NCI-H2227 (cell line): Measurements from ENCODE around the gene CARS2.
"Not testable (repeated sequence)": the region's sequence is repeated elsewhere in the genome, so short reads cannot be mapped to it uniquely, and the experiment has no call there.

Source experiments
- DNase-seq: peaks from one replicate; lab custom pipeline; 2025; ENCODE audit not compliant: unreplicated experiment; lab: John Stamatoyannopoulos, UW

CARS2 gene

GRCh38 chr13:110712081-110712848, 6.3 kb upstream of the CARS2 start:
- peak; percentile 91 for DNase-seq

GRCh38 chr13:110706570-110707372, 855 bp upstream of the CARS2 start:
- DNase-seq = no peak

- no peak for DNase-seq
Observed at GRCh38 chr13:110705356-110705825, 525 bp downstream of the CARS2 start.

GRCh38 chr13:110702591-110703526, 3.1 kb downstream of the CARS2 start:
- DNase-seq = peak; percentile 18

- DNase-seq = no peak
Observed at GRCh38 chr13:110702089-110702488, 3.8 kb downstream of the CARS2 start.

- not testable (repeated sequence) for DNase-seq
Observed at GRCh38 chr13:110701061-110701460, 4.9 kb downstream of the CARS2 start.

GRCh38 chr13:110700641-110701040, 5.3 kb downstream of the CARS2 start:
- DNase-seq = no peak

GRCh38 chr13:110700186-110700585, 5.7 kb downstream of the CARS2 start:
- no peak for DNase-seq

- no peak for DNase-seq
Observed at GRCh38 chr13:110699148-110700145, 6.5 kb downstream of the CARS2 start.

GRCh38 chr13:110698689-110699088, 7.2 kb downstream of the CARS2 start:
- no peak for DNase-seq

GRCh38 chr13:110697842-110698241, 8.1 kb downstream of the CARS2 start:
- DNase-seq = no peak

GRCh38 chr13:110696776-110697175, 9.1 kb downstream of the CARS2 start:
- DNase-seq = no peak

- not testable (repeated sequence) for DNase-seq
Observed at GRCh38 chr13:110695774-110696173, 10.1 kb downstream of the CARS2 start.

GRCh38 chr13:110690516-110690915, 15.4 kb downstream of the CARS2 start:
- no peak for DNase-seq

- DNase-seq = no peak
Observed at GRCh38 chr13:110689711-110690110, 16.2 kb downstream of the CARS2 start.

GRCh38 chr13:110689041-110689440, 16.9 kb downstream of the CARS2 start:
- DNase-seq = no peak

- no peak for DNase-seq
Observed at GRCh38 chr13:110687736-110688135, 18.2 kb downstream of the CARS2 start.

GRCh38 chr13:110685305-110686020, 20.5 kb downstream of the CARS2 start:
- no peak for DNase-seq

- no peak for DNase-seq
Observed at GRCh38 chr13:110684388-110685056, 21.4 kb downstream of the CARS2 start.
